ENCODE data around the gene SBF2.

The SBF2 gene

DNA sequence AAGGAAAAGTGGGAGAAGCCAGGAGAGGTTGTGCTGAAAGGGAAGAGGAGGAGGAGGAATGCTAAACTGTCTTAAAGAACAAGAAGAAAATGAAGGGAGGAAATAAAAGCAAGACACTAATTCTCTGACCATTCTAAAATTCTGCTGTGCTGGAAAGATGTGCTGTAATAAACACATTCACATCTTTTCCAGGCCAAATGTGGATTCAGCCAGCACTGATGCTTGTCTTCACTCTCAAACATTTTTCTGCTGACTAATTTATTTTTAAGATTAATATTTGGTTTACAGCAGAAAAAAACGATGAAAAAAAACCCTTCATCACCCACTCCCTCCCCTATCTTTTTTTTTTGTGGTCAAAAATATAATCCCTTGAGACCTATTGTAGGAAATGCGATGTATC lies 406.5 kb downstream of the SBF2 start:
- no peak overlapping the region for H3K4me2 ChIP-seq
- H2AFZ ChIP-seq (ENCODE audit: low read depth) = no peak overlapping the region
- no peak overlapping the region for H3K9ac ChIP-seq
- no peaks in the 10 kb centered on the region for H4K20me1 ChIP-seq (ENCODE audit: insufficient read depth)
- H3K79me2 ChIP-seq (ENCODE audit: insufficient read depth, low read depth) = no peaks in the 10 kb centered on the region
- H3K4me1 ChIP-seq (ENCODE audit: low read depth, poor library complexity, severe bottlenecking) = no peaks in the 10 kb centered on the region
- H3K27me3 ChIP-seq (ENCODE audit: insufficient read depth, low read depth) = no peaks in the 10 kb centered on the region
- TF ChIP-seq, protein P1, sequence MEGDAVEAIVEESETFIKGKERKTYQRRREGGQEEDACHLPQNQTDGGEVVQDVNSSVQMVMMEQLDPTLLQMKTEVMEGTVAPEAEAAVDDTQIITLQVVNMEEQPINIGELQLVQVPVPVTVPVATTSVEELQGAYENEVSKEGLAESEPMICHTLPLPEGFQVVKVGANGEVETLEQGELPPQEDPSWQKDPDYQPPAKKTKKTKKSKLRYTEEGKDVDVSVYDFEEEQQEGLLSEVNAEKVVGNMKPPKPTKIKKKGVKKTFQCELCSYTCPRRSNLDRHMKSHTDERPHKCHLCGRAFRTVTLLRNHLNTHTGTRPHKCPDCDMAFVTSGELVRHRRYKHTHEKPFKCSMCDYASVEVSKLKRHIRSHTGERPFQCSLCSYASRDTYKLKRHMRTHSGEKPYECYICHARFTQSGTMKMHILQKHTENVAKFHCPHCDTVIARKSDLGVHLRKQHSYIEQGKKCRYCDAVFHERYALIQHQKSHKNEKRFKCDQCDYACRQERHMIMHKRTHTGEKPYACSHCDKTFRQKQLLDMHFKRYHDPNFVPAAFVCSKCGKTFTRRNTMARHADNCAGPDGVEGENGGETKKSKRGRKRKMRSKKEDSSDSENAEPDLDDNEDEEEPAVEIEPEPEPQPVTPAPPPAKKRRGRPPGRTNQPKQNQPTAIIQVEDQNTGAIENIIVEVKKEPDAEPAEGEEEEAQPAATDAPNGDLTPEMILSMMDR (conservative IDR thresholded peaks at IDR 0.05; ENCODE audit: low read depth, low read length) = no peak
- H3K27ac ChIP-seq = no peak overlapping the region
- no peaks in the 10 kb centered on the region for H3K36me3 ChIP-seq (ENCODE audit: insufficient read depth)
- no peak overlapping the region for H3K4me3 ChIP-seq (IDR thresholded peaks at IDR 0.05; ENCODE audit: insufficient read depth, low read depth, low read length)

DNA sequence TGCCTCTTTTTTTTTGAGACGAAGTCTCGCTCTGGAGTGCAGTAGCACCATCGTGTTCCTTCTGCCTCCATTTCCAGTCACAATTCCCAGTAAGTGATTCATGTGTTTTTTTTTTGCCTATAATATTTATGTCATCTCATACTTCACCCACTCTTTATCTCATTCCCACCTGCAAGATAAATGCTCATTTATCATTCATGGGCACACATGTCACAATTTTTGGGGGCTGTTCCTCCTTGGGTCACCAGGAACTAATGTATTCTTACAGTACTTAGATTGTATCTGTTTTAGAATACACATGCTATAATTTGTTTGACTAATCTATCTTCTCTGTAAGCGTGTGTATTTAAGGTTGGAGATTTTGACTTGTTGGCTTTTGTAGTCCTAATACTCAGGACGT lies 407.4 kb downstream of the SBF2 start:
- H3K27me3 ChIP-seq (ENCODE audit: insufficient read depth, low read depth) = no peaks in the 10 kb centered on the region

DNA sequence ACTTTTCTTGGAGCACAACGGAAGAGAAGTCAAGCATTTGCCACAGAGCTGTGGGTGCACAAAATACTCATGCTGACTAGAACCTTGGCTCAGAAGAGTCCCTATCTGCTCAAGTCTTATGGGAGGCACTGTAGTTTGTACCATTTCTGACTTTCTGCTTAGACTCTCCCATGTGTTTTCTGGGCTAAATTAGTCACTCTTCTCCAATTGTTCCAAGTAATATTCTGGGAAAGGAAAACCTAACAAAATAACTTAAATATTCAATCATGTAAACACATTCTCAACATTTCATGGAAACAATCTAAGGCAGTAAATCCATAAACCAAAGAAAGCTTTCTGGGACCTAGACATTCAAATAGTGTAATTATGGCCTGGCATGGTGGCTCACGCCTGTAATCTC lies 409.4 kb downstream of the SBF2 start:
- TF ChIP-seq, protein P1 (conservative IDR thresholded peaks at IDR 0.05; ENCODE audit: low read depth, low read length) = no peak
- H3K27me3 ChIP-seq (ENCODE audit: insufficient read depth, low read depth) = no peaks in the 10 kb centered on the region
- H4K20me1 ChIP-seq (ENCODE audit: insufficient read depth) = no peaks in the 10 kb centered on the region
- H2AFZ ChIP-seq (ENCODE audit: low read depth) = no peak overlapping the region
- no peak overlapping the region for H3K4me3 ChIP-seq (IDR thresholded peaks at IDR 0.05; ENCODE audit: insufficient read depth, low read depth, low read length)
- no peak overlapping the region for H3K27ac ChIP-seq
- H3K79me2 ChIP-seq (ENCODE audit: insufficient read depth, low read depth) = no peaks in the 10 kb centered on the region
- no peak overlapping the region for H3K4me2 ChIP-seq
- H3K9ac ChIP-seq = no peak overlapping the region
- H3K36me3 ChIP-seq (ENCODE audit: insufficient read depth) = no peaks in the 10 kb centered on the region
- H3K4me1 ChIP-seq (ENCODE audit: low read depth, poor library complexity, severe bottlenecking) = no peaks in the 10 kb centered on the region

More for the DNA sequence above, 407.4 kb downstream of the SBF2 start:
- TF ChIP-seq, protein P1 (conservative IDR thresholded peaks at IDR 0.05; ENCODE audit: low read depth, low read length) = no peak
- Histone ChIP-seq H3K4me2 (no peak overlapping the region), H3K27ac (no peak overlapping the region), H3K4me3 (IDR thresholded peaks at IDR 0.05; ENCODE audit: insufficient read depth, low read depth, low read length) (no peak overlapping the region), H2AFZ (ENCODE audit: low read depth) (no peak overlapping the region), H3K4me1 (ENCODE audit: low read depth, poor library complexity, severe bottlenecking) (no peaks in the 10 kb centered on the region), H3K36me3 (ENCODE audit: insufficient read depth) (no peaks in the 10 kb centered on the region), H3K9ac (no peak overlapping the region), H3K79me2 (ENCODE audit: insufficient read depth, low read depth) (no peaks in the 10 kb centered on the region), H4K20me1 (ENCODE audit: insufficient read depth) (no peaks in the 10 kb centered on the region)

DNA sequence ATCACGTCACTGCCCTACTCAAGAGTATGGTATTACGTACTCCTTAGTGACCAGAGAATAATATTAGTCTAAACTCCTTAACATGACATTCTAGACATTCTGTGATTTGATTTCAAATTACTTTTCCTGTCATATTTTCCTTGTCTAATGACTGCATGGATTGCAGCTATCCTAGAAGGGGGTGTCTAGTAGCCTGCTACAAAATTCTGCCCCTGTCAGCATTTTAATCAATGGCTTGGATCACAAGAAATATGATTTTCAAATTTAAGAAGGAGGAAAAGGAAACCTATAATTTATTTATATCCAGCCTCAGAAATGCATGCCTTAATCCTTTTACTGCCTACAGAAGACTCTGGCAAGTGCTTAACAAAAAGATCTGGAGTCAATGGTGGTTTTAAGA lies 413.4 kb downstream of the SBF2 start:
- H3K9ac ChIP-seq = no peak overlapping the region
- TF ChIP-seq, protein P1 (conservative IDR thresholded peaks at IDR 0.05; ENCODE audit: low read depth, low read length) = no peak
- no peaks in the 10 kb centered on the region for H4K20me1 ChIP-seq (ENCODE audit: insufficient read depth)
- H3K4me2 ChIP-seq = no peak overlapping the region
- H3K36me3 ChIP-seq (ENCODE audit: insufficient read depth) = no peaks in the 10 kb centered on the region
- H3K27me3 ChIP-seq (ENCODE audit: insufficient read depth, low read depth) = no peaks in the 10 kb centered on the region
- H3K4me1 ChIP-seq (ENCODE audit: low read depth, poor library complexity, severe bottlenecking) = no peaks in the 10 kb centered on the region
- no peak overlapping the region for H3K4me3 ChIP-seq (IDR thresholded peaks at IDR 0.05; ENCODE audit: insufficient read depth, low read depth, low read length)
- no peak overlapping the region for H2AFZ ChIP-seq (ENCODE audit: low read depth)
- H3K79me2 ChIP-seq (ENCODE audit: insufficient read depth, low read depth) = no peaks in the 10 kb centered on the region
- H3K27ac ChIP-seq = no peak overlapping the region

All from KMS-11 (cell line).